H1 (cell line): Measurements from ENCODE around the gene TRIM23. TPM values are rescaled to one million over a fixed set of nuclear protein-coding genes. Genes with fewer than 3 reads are reported as not detected.

Experiments
- CHD2 ChIP-seq: IDR thresholded peaks from 2 replicates; pipeline ENCODE4 v1.6.1; 2012; ENCODE audit warnings: low read length, improper control_type of control experiment
- CREB1 ChIP-seq: IDR thresholded peaks from 2 replicates; pipeline ENCODE4 v1.6.1; 2012; ENCODE audit warnings: inconsistent platforms
- CTBP2 ChIP-seq: IDR thresholded peaks from 2 replicates; pipeline ENCODE4 v1.7.0; 2011; ENCODE audit warnings: borderline replicate concordance, mild to moderate bottlenecking, moderate library complexity, mixed read lengths, low read length; ENCODE audit not compliant: insufficient read depth, insufficient read length
- FOSL1 ChIP-seq: IDR thresholded peaks from 2 replicates; pipeline ENCODE4 v1.6.1; 2011; ENCODE audit warnings: mild to moderate bottlenecking, low read depth, low read length, moderate library complexity; ENCODE audit not compliant: insufficient read depth
- HDAC2 ChIP-seq, 2 experiments: fragments of 300-600 bp in 1 of 2; sonication (generic) in 1 of 2; IDR thresholded peaks; 2 replicates each; pipeline ENCODE4 v1.6.1; 2011 to 2012; ENCODE audit warnings: low read depth in 2 of 2, low read length in 2 of 2, mild to moderate bottlenecking in 2 of 2, moderate library complexity in 2 of 2, borderline replicate concordance in 1 of 2, inconsistent platforms in 1 of 2
- HDAC6 ChIP-seq: IDR thresholded peaks from one replicate; pipeline ENCODE4 v1.7.1; 2012; ENCODE audit warnings: low read depth, mild to moderate bottlenecking, inconsistent platforms, low read length, moderate library complexity
- JUN ChIP-seq: IDR thresholded peaks from 2 replicates; pipeline ENCODE4 v1.6.1; 2011; ENCODE audit warnings: low read depth, mild to moderate bottlenecking, improper control_type of control experiment, low read length
- NANOG ChIP-seq: IDR thresholded peaks from 2 replicates; pipeline ENCODE4 v1.6.1; 2011; ENCODE audit warnings: low read length, low read depth, mild to moderate bottlenecking, inconsistent platforms; ENCODE audit not compliant: insufficient read depth, poor library complexity, severe bottlenecking
- NRF1 ChIP-seq: IDR thresholded peaks from 2 replicates; pipeline ENCODE4 v1.6.1; 2011; ENCODE audit warnings: mild to moderate bottlenecking, low read depth, low read length, improper control_type of control experiment
- PHF8 ChIP-seq: fragments of 200-600 bp; sonication (generic); conservative IDR thresholded peaks from 2 replicates; pipeline ENCODE4 v1.7.1; 2012; ENCODE audit warnings: low read depth, mild to moderate bottlenecking, inconsistent platforms, low read length, moderate library complexity
- POLR2A ChIP-seq, 2 experiments: IDR thresholded peaks; 1 replicate in 1 of 2; 2 replicates in 1 of 2; pipeline ENCODE4 v1.6.1; 2011; ENCODE audit warnings: low read depth in 2 of 2, low read length in 2 of 2, mild to moderate bottlenecking in 2 of 2; ENCODE audit errors: control extremely low read depth in 1 of 2
- POLR2AphosphoS5 ChIP-seq: IDR thresholded peaks from 2 replicates; pipeline ENCODE4 v1.6.1; 2011; ENCODE audit warnings: low read depth, low read length
- RAD21 ChIP-seq, 2 experiments: IDR thresholded peaks in 1 of 2; conservative IDR thresholded peaks in 1 of 2; 2 replicates each; pipeline ENCODE4 v1.6.1; 2011; ENCODE audit warnings: low read depth in 2 of 2, low read length in 2 of 2, improper control_type of control experiment in 1 of 2, inconsistent platforms in 1 of 2, mild to moderate bottlenecking in 1 of 2, moderate library complexity in 1 of 2
- RBBP5 ChIP-seq: IDR thresholded peaks from 2 replicates; pipeline ENCODE4 v1.7.1; 2012; ENCODE audit warnings: low read depth, mild to moderate bottlenecking, inconsistent platforms, low read length, moderate library complexity, borderline replicate concordance
- RNF2 ChIP-seq: fragments of 200-900, 300-1000 bp; sonication (generic); IDR thresholded peaks from 2 replicates; pipeline ENCODE4 v1.7.1; 2016; ENCODE audit warnings: borderline replicate concordance, low read depth, mild to moderate bottlenecking, antibody characterized with exemption, low read length; ENCODE audit not compliant: poor library complexity, severe bottlenecking; ENCODE audit errors: missing control alignments
- RXRA ChIP-seq: IDR thresholded peaks from 2 replicates; pipeline ENCODE4 v1.6.1; 2011; ENCODE audit warnings: low read depth, mild to moderate bottlenecking, low read length, moderate library complexity; ENCODE audit not compliant: insufficient read depth
- SP4 ChIP-seq: IDR thresholded peaks from 2 replicates; pipeline ENCODE4 v1.6.1; 2012; ENCODE audit warnings: low read length, inconsistent platforms
- TAF7 ChIP-seq: optimal IDR thresholded peaks from 2 replicates; pipeline ENCODE3; 2011; ENCODE audit warnings: low read depth, mild to moderate bottlenecking, inconsistent platforms, low read length, moderate library complexity, borderline replicate concordance
- YY1 ChIP-seq: IDR thresholded peaks from 2 replicates; pipeline ENCODE4 v1.6.1; 2011; ENCODE audit warnings: low read depth, mild to moderate bottlenecking, low read length
- polyA plus RNA-seq, 7 experiments: library from polyadenylated mRNA; depleted of rRNA in 3 of 7; stranded (reverse) in 5 of 7; unstranded in 2 of 7; fragments of >200 nt in 5 of 7; fragments of 200-250 nt in 2 of 7; gene quantifications; 1 replicate in 5 of 7; 2 replicates in 1 of 7; 4 replicates in 1 of 7; pipeline versions ENCODE4 v1.2.1 to v1.2.3, GENCODE V29; 2011 to 2013; ENCODE audit warnings: missing spikeins in 2 of 7, mixed read lengths in 2 of 7
- total RNA-seq: library from RNA; stranded (reverse); fragmentation: NEBNext Ultra II Directional; extraction: Animal tissue kit (Norgen Biotek cat#: 25700); gene quantifications from 2 replicates; pipeline ENCODE4 v1.2.1, GENCODE V29; 2021
- TF ChIP-seq, protein P1 (sequence below): IDR thresholded peaks from 2 replicates; pipeline ENCODE4 v1.6.1; 2012; ENCODE audit warnings: inconsistent platforms
- TF ChIP-seq, protein P2 (sequence below): IDR thresholded peaks from 2 replicates; pipeline ENCODE4 v1.6.1; 2012; ENCODE audit warnings: inconsistent platforms
- TF ChIP-seq, protein P3 (sequence below): IDR thresholded peaks from 2 replicates; pipeline ENCODE4 v1.6.1; 2011; ENCODE audit warnings: low read length, improper control_type of control experiment

TRIM23 gene
- total and polyA plus RNA-seq, 2 of the 8 experiments (the other 6 are each of a cell fraction or from before 2014, with no cell fraction given), result 2.5 to 11.7 TPM

DNA sequence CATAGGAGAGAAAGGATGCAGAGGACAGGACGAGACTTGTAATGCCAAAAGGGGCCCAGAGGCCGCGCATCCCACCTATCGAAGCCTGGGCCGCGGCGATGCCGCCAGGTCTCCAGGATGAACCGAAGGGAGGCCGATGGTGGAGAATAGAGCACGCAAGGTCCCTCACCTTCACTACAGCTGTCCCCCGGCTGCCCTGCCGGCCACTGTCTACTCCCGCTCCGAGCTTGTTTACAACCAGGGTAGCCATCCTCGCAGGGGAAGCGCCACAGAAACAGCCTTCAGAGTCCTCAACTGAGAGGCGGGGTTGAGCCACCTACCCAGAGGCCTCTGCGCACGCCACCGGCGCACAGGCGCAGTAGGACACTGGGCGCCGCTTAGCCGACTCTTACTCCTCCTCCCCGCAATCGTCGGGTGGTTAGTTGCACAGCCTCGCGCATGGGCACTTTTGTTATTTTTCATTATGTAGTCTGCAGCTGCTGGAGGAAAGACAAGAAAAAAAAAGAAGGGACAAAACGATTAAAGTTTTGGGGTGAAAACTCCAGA is at the start of gene TRIM23 (continued):
- TF ChIP-seq NANOG (no peak), POLR2AphosphoS5 (peak; percentile 87), RBBP5 (no peak), CREB1 (peak; percentile 80), YY1 (no peak), RAD21 (IDR thresholded peaks at IDR 0.05 in 1 of 2, conservative IDR thresholded peaks at IDR 0.05 in 1 of 2; ENCODE audit: low read depth in 2 of 2, low read length in 2 of 2) (peak; percentile 9 to 27; a peak in 2 of 4 replicates), RXRA (no peak), CTBP2 (no peak), HDAC6 (no peak), SP4 (no peak; the same call in 1 of the 2 replicates), TAF7 (no peak), FOSL1 (no peak), PHF8 (peak; percentile 54; the same call in 1 of the 2 replicates), HDAC2 (IDR thresholded peaks at IDR 0.05; ENCODE audit: borderline replicate concordance in 1 of 2, low read depth in 2 of 2, low read length in 2 of 2) (no peak), CHD2 (no peak), RNF2 (no peak), NRF1 (peak; percentile 77), POLR2A (IDR thresholded peaks at IDR 0.05; ENCODE audit: control extremely low read depth in 1 of 2, low read depth in 2 of 2, low read length in 2 of 2) (peak in 1 of 2 experiments; percentile 78; a peak in 2 of 3 replicates), JUN (no peak)
- TF ChIP-seq, protein P1, sequence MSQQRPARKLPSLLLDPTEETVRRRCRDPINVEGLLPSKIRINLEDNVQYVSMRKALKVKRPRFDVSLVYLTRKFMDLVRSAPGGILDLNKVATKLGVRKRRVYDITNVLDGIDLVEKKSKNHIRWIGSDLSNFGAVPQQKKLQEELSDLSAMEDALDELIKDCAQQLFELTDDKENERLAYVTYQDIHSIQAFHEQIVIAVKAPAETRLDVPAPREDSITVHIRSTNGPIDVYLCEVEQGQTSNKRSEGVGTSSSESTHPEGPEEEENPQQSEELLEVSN, result no peak; the same call in 1 of the 2 replicates
- TF ChIP-seq, protein P2, sequence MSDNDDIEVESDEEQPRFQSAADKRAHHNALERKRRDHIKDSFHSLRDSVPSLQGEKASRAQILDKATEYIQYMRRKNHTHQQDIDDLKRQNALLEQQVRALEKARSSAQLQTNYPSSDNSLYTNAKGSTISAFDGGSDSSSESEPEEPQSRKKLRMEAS, result 0 out of 2 replicates have a peak, but pooled peaks have one; percentile 18
- TF ChIP-seq, protein P3, sequence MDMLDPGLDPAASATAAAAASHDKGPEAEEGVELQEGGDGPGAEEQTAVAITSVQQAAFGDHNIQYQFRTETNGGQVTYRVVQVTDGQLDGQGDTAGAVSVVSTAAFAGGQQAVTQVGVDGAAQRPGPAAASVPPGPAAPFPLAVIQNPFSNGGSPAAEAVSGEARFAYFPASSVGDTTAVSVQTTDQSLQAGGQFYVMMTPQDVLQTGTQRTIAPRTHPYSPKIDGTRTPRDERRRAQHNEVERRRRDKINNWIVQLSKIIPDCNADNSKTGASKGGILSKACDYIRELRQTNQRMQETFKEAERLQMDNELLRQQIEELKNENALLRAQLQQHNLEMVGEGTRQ, result no peak
- TF ChIP-seq, all 59 proteins: peak for 12
